Suprapubic skin (tissue), 3 donors: Measurements from ENCODE around the gene NPDC1.

Source experiments
- CTCF ChIP-seq, 2 donors: fragments of 200-600 bp in 1 of 2; fragments of 450-650 bp in 1 of 2; sonication (generic) in 1 of 2; IDR thresholded peaks; one replicate each; pipeline ENCODE4 v1.5.1; 2016 to 2019; ENCODE audit warnings: antibody characterized with exemption in 2 of 2, mild to moderate bottlenecking in 1 of 2, moderate library complexity in 1 of 2
- POLR2A ChIP-seq, 2 donors: fragments of 450-650 bp; IDR thresholded peaks; one replicate each; pipeline ENCODE4 v1.6.1; 2017; ENCODE audit warnings: antibody characterized with exemption in 2 of 2, mild to moderate bottlenecking in 2 of 2, moderate library complexity in 2 of 2

GRCh38 chr9:137017791-137018497 is 28.0 kb downstream of the NPDC1 start:
- TF ChIP-seq CTCF (IDR thresholded peaks at IDR 0.05) (no peak), POLR2A (IDR thresholded peaks at IDR 0.05) (no peak)
